Measurements from ENCODE around the gene IL15. TPM values are rescaled to one million over a fixed set of nuclear protein-coding genes. Genes with fewer than 3 reads are reported as not detected.

Gene IL15
- total and polyA plus RNA-seq, 2 of the 8 experiments (the other 6 are each of a cell fraction or from before 2014, with no cell fraction given): 0.30 to 0.61 TPM

GRCh38 chr4:141630854-141631253, 5.5 kb upstream of the IL15 start:
- Histone ChIP-seq H4K8ac (ENCODE audit: extremely low read depth, insufficient read depth, low read length) (no peak overlapping the region), H3K56ac (replicated peaks; ENCODE audit: insufficient read length, low read depth, low read length) (no peak overlapping the region), H3K23ac (ENCODE audit: insufficient read length) (no peak overlapping the region), H2AK5ac (ENCODE audit: low read depth, low read length) (no peak overlapping the region), H3K14ac (ENCODE audit: insufficient read length) (no peak overlapping the region), H2BK12ac (ENCODE audit: low read depth, low read length) (no peak overlapping the region), H4K5ac (ENCODE audit: insufficient read length, low read depth, low read length) (no peak overlapping the region), H2BK20ac (ENCODE audit: low read length) (no peak overlapping the region), H3K4ac (replicated peaks; ENCODE audit: insufficient read length, low read depth, low read length) (no peak overlapping the region), H2BK120ac (replicated peaks; ENCODE audit: low read depth, low read length) (no peak overlapping the region), H3K18ac (ENCODE audit: extremely low read depth, low read length) (no peak overlapping the region), H3K4me3 (ENCODE audit: extremely low read depth in 1 of 4, insufficient read depth in 2 of 4, low read depth in 3 of 4, low read length in 4 of 4) (no peak overlapping the region), H3K79me2 (ENCODE audit: control insufficient read depth in 1 of 2, insufficient read depth in 2 of 2, low read length in 2 of 2) (no peaks in the 10 kb centered on the region), H3K9me3 (ENCODE audit: insufficient read depth in 2 of 2, low read depth in 1 of 2, low read length in 1 of 2) (no peaks in the 10 kb centered on the region), H3K27me3 (replicated peaks in 1 of 4; ENCODE audit: control insufficient read depth in 3 of 4, extremely low read depth in 1 of 4, insufficient read depth in 3 of 4, low read length in 3 of 4) (peaks cover 0 to 6% (median 2%) of the 10 kb centered on the region in 4 experiments; a peak in 3 of 7 replicates), H4K91ac (replicated peaks; ENCODE audit: insufficient read length, low read length) (no peak overlapping the region), H3K9ac (replicated peaks in 1 of 4; ENCODE audit: extremely low read depth in 1 of 4, low read depth in 3 of 4, low read length in 3 of 4) (no peak overlapping the region), H2BK15ac (ENCODE audit: low read length) (no peak overlapping the region), H3K4me2 (ENCODE audit: insufficient read depth in 1 of 2, low read depth in 2 of 2, low read length in 2 of 2) (no peak overlapping the region), H3K4me1 (replicated peaks in 1 of 4; ENCODE audit: control insufficient read depth in 3 of 4, insufficient read depth in 4 of 4, low read length in 3 of 4) (peaks cover 0 to 1% (median 0%) of the 10 kb centered on the region in 4 experiments; a peak in 1 of 7 replicates), H3K27ac (ENCODE audit: low read depth, low read length) (no peak overlapping the region), H3K23me2 (ENCODE audit: low read depth, low read length) (no peaks in the 10 kb centered on the region; the same call in 1 of the 2 replicates), H4K20me1 (replicated peaks in 1 of 2; ENCODE audit: control insufficient read depth in 1 of 2, insufficient read depth in 2 of 2, low read length in 2 of 2) (no peaks in the 10 kb centered on the region), H3K36me3 (ENCODE audit: control insufficient read depth in 2 of 4, insufficient read depth in 4 of 4, low read length in 3 of 4) (no peaks in the 10 kb centered on the region), H2AFZ (ENCODE audit: low read length) (no peak overlapping the region; the same call in 1 of the 2 replicates), H2BK5ac (ENCODE audit: low read depth, low read length) (no peak overlapping the region), H3K79me1 (ENCODE audit: low read depth, low read length) (no peaks in the 10 kb centered on the region)
- ChIA-PET POLR2A (ENCODE audit: partially characterized antibody) (no interaction called here), CTCF (ENCODE audit: partially characterized antibody) (no interaction called here)
- WGBS, 2 experiments (ENCODE audit: extremely low coverage in 1 of 2, insufficient coverage in 1 of 2, insufficient read length in 1 of 2, insufficient replicate concordance in 2 of 2, low coverage in 1 of 2, low lambda C conversion rate in 2 of 2, missing lambda C conversion rate in 1 of 2): 82% methylated on average over 1 of the region's 1 CpG; no CpG with 5 or more reads in 1 of the 2 experiments
- TF ChIP-seq USF2 (IDR thresholded peaks at IDR 0.05; ENCODE audit: low read length): no peak
- DNase-seq (ENCODE audit: low read depth in 1 of 2, low spot score in 2 of 2) (no peak), FAIRE-seq (no peak)

Measured in H1 (cell line).